ENCODE data around the gene RPL10A.

The RPL10A gene

GRCh38 chr6:35448191-35448590 lies 20.0 kb upstream of the RPL10A start:
- DNase-seq (ENCODE audit: low read depth in 3 of 3), result no peak

GRCh38 chr6:35449287-35449881 lies 18.8 kb upstream of the RPL10A start:
- no peak for DNase-seq (ENCODE audit: low read depth in 3 of 3)

GRCh38 chr6:35451354-35452182 lies 16.6 kb upstream of the RPL10A start:
- no peak for DNase-seq (ENCODE audit: low read depth in 3 of 3)

GRCh38 chr6:35452183-35453090 lies 15.8 kb upstream of the RPL10A start, which contains the start of gene FANCE:
Gene FANCE, plus strand, starts transcription at chr6:35452338. Its CDS starts 208 bp downstream, at chr6:35452546.
- peak; percentile 76 to 89 (median 78) for DNase-seq (ENCODE audit: low read depth in 3 of 3)

GRCh38 chr6:35453236-35453635 lies 15.0 kb upstream of the RPL10A start:
- no peak for DNase-seq (ENCODE audit: low read depth in 3 of 3)

GRCh38 chr6:35454391-35455110 lies 13.7 kb upstream of the RPL10A start:
- no peak for DNase-seq (ENCODE audit: low read depth in 3 of 3)

GRCh38 chr6:35457907-35458306 lies 10.3 kb upstream of the RPL10A start:
- DNase-seq (ENCODE audit: low read depth in 3 of 3), result no peak

- DNase-seq (ENCODE audit: low read depth in 3 of 3), result no peak
These were observed 6.9 kb upstream of the RPL10A start for GRCh38 chr6:35461270-35461669.

GRCh38 chr6:35463292-35463691 lies 4.9 kb upstream of the RPL10A start:
- no peak for DNase-seq (ENCODE audit: low read depth in 3 of 3)

GRCh38 chr6:35465646-35466045 lies 2.6 kb upstream of the RPL10A start:
- DNase-seq (ENCODE audit: low read depth in 3 of 3), result no peak

- DNase-seq (ENCODE audit: low read depth in 3 of 3), result peak in 1 of 3 experiments; percentile 37
These were observed 964 bp downstream of the RPL10A start for GRCh38 chr6:35468980-35469750.

GRCh38 chr6:35469751-35470662 lies 1.8 kb downstream of the RPL10A start:
- no peak for DNase-seq (ENCODE audit: low read depth in 3 of 3)

GRCh38 chr6:35470663-35471120 lies 2.5 kb downstream of the RPL10A start:
- DNase-seq (ENCODE audit: low read depth in 3 of 3), result no peak

- DNase-seq (ENCODE audit: low read depth in 3 of 3), result no peak
These were observed 3.7 kb downstream of the RPL10A start for GRCh38 chr6:35471836-35472345.

- no peak for DNase-seq (ENCODE audit: low read depth in 3 of 3)
These were observed 5.1 kb downstream of the RPL10A start for GRCh38 chr6:35473075-35473849.

GRCh38 chr6:35473850-35474130 lies 5.6 kb downstream of the RPL10A start:
- no peak for DNase-seq (ENCODE audit: low read depth in 3 of 3)

- DNase-seq (ENCODE audit: low read depth in 3 of 3), result no peak
These were observed 6.1 kb downstream of the RPL10A start for GRCh38 chr6:35474131-35474941.
